ENCODE data around the gene ST14.

GRCh38 chr11:130178441-130179339, 19.1 kb downstream of the ST14 start:
- TF ChIP-seq EZH2phosphoT487 (IDR thresholded peaks at IDR 0.05; ENCODE audit: borderline replicate concordance, low read depth) (no peak), POLR2AphosphoS5 (IDR thresholded peaks at IDR 0.05; ENCODE audit: low read depth, low read length) (no peak), USF1 (IDR thresholded peaks at IDR 0.05; ENCODE audit: borderline replicate concordance, low read depth) (no peak)
- TF ChIP-seq, protein P1, sequence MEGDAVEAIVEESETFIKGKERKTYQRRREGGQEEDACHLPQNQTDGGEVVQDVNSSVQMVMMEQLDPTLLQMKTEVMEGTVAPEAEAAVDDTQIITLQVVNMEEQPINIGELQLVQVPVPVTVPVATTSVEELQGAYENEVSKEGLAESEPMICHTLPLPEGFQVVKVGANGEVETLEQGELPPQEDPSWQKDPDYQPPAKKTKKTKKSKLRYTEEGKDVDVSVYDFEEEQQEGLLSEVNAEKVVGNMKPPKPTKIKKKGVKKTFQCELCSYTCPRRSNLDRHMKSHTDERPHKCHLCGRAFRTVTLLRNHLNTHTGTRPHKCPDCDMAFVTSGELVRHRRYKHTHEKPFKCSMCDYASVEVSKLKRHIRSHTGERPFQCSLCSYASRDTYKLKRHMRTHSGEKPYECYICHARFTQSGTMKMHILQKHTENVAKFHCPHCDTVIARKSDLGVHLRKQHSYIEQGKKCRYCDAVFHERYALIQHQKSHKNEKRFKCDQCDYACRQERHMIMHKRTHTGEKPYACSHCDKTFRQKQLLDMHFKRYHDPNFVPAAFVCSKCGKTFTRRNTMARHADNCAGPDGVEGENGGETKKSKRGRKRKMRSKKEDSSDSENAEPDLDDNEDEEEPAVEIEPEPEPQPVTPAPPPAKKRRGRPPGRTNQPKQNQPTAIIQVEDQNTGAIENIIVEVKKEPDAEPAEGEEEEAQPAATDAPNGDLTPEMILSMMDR (IDR thresholded peaks at IDR 0.05) = no peak

Measured in SK-N-SH (cell line).